OCI-LY1 (cell line): Measurements from ENCODE around the gene CD19.

Source experiments
- EZH2 ChIP-seq: fragments of 200-600 bp; sonication (generic), shearing (Covaris generic); IDR thresholded peaks from 2 replicates; pipeline ENCODE4 v1.8.0; 2017; ENCODE audit warnings: borderline replicate concordance, mixed run types, mild to moderate bottlenecking, antibody characterized with exemption, low read length, moderate library complexity, mixed read lengths
- TF ChIP-seq, protein P1 (sequence below): fragments of 200-600 bp; sonication (generic), shearing (Covaris generic); IDR thresholded peaks from 2 replicates; pipeline ENCODE4 v1.5.1; 2017; ENCODE audit warnings: mild to moderate bottlenecking, antibody characterized with exemption, low read length, moderate library complexity, mixed read lengths

- TF ChIP-seq, protein P1, sequence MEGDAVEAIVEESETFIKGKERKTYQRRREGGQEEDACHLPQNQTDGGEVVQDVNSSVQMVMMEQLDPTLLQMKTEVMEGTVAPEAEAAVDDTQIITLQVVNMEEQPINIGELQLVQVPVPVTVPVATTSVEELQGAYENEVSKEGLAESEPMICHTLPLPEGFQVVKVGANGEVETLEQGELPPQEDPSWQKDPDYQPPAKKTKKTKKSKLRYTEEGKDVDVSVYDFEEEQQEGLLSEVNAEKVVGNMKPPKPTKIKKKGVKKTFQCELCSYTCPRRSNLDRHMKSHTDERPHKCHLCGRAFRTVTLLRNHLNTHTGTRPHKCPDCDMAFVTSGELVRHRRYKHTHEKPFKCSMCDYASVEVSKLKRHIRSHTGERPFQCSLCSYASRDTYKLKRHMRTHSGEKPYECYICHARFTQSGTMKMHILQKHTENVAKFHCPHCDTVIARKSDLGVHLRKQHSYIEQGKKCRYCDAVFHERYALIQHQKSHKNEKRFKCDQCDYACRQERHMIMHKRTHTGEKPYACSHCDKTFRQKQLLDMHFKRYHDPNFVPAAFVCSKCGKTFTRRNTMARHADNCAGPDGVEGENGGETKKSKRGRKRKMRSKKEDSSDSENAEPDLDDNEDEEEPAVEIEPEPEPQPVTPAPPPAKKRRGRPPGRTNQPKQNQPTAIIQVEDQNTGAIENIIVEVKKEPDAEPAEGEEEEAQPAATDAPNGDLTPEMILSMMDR = no peak
- no peak for TF ChIP-seq EZH2
Measured at GRCh38 chr16:28925386-28926228, 6.2 kb upstream of the CD19 start.
